ENCODE measurements around the gene STEAP1B. TPM values are rescaled to one million over a fixed set of nuclear protein-coding genes. Genes with fewer than 3 reads are reported as not detected.
"Not testable (repeated sequence)": the region's sequence is repeated elsewhere in the genome, so short reads cannot be mapped to it uniquely, and the experiment has no call there.

STEAP1B gene
- polyA plus RNA-seq, 1 of the 3 experiments (the other 2 are of a cell fraction) = 14.7 TPM

DNA sequence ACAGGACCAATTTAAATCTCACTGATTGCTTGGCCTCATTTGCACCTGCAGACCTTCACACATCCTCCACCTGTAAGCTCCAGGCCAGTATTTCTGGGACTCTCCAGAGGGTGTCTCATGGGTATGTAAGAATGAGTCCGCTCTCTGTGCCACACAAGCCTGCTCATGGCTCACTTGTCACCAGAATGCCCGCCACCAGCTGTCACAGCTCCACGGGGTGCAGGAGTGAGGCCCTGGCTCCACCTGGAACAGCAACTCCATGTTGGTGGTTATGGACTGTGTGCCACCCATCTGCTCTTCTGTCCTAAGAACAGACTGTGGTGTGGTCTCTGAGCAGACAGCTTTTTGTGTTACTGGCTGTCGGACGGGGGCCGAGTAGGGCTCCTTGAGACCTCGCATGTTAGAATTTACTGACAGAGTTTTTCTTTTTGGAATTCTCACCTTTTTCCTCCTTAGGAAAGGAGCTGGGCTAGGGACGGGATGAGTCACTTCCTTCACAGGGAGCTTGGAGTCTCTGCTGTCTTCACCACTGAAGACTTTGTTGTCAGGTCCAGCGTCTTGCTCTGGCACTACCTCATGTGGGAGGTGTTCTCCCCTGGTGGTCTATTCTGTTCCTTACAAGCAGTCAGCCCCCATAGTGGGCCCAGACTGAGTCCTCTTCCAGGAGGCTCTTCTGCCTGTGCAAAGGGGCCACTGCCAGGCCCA, 6.5 kb upstream of the STEAP1B start:
- H4K20me1 ChIP-seq (ENCODE audit: insufficient read depth); H3K9me3 ChIP-seq; H3K9ac ChIP-seq; H2AFZ ChIP-seq (ENCODE audit: low read depth); H3K36me3 ChIP-seq (replicated peaks in 1 of 2; ENCODE audit: control insufficient read depth in 1 of 2, insufficient read depth in 2 of 2, low read length in 1 of 2); H3K4me3 ChIP-seq (ENCODE audit: low read depth in 2 of 2, low read length in 1 of 2); H3K27ac ChIP-seq (ENCODE audit: low read depth in 2 of 2, low read length in 1 of 2); H3K79me2 ChIP-seq (ENCODE audit: insufficient read depth); POLR2A ChIA-PET; H3K4me1 ChIP-seq (ENCODE audit: control insufficient read depth in 1 of 2, insufficient read depth in 2 of 2, low read depth in 1 of 2, low read length in 1 of 2); H3K9me2 ChIP-seq; H3F3A ChIP-seq (replicated peaks; ENCODE audit: insufficient read depth); DNase-seq; H3K4me2 ChIP-seq: not testable (repeated sequence)
- CTCF ChIA-PET = interaction anchor here (1.0 kb wide), 1 partner anchor 403 kb away, joined by 3 read pairs; no protein-coding TSS in a partner anchor
- WGBS (ENCODE audit: low lambda C conversion rate) = 32% methylated on average over 9 of the region's 9 CpGs
- peaks cover 14% of the 10 kb centered on the region; the same call in 1 of the 2 replicates for H3K27me3 ChIP-seq (ENCODE audit: insufficient read depth)

DNA sequence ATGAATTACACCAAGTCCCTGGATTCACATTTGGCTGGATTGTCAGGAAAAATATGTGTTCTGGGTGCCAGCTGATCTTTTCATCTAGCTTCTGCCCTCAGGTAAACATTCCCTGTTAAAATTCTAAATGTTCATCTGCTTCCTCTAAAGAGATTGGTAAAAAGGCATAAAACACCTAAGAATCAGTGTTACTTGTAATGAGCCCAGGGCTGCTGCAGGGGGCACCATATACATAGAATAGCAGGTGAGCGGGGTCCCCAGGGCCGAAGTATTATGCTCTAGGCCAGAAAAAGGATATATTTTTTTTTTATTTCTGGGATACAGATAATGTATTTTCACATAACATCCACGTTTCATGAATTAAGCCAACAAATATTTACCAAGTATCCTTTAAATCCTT, 4.5 kb upstream of the STEAP1B start:
- TF ChIP-seq, protein P1, sequence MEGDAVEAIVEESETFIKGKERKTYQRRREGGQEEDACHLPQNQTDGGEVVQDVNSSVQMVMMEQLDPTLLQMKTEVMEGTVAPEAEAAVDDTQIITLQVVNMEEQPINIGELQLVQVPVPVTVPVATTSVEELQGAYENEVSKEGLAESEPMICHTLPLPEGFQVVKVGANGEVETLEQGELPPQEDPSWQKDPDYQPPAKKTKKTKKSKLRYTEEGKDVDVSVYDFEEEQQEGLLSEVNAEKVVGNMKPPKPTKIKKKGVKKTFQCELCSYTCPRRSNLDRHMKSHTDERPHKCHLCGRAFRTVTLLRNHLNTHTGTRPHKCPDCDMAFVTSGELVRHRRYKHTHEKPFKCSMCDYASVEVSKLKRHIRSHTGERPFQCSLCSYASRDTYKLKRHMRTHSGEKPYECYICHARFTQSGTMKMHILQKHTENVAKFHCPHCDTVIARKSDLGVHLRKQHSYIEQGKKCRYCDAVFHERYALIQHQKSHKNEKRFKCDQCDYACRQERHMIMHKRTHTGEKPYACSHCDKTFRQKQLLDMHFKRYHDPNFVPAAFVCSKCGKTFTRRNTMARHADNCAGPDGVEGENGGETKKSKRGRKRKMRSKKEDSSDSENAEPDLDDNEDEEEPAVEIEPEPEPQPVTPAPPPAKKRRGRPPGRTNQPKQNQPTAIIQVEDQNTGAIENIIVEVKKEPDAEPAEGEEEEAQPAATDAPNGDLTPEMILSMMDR (IDR thresholded peaks at IDR 0.05) = peak; percentile 58
- H3K9ac ChIP-seq; H3K27ac ChIP-seq (ENCODE audit: low read depth in 2 of 2, low read length in 1 of 2); H3K4me2 ChIP-seq; H4K20me1 ChIP-seq (ENCODE audit: insufficient read depth); H3K9me3 ChIP-seq; H3K9me2 ChIP-seq; DNase-seq; H3K36me3 ChIP-seq (replicated peaks in 1 of 2; ENCODE audit: control insufficient read depth in 1 of 2, insufficient read depth in 2 of 2, low read length in 1 of 2); POLR2A ChIA-PET; H3K4me1 ChIP-seq (ENCODE audit: control insufficient read depth in 1 of 2, insufficient read depth in 2 of 2, low read depth in 1 of 2, low read length in 1 of 2); H3K79me2 ChIP-seq (ENCODE audit: insufficient read depth); H2AFZ ChIP-seq (ENCODE audit: low read depth); H3F3A ChIP-seq (replicated peaks; ENCODE audit: insufficient read depth): not testable (repeated sequence)
- CTCF ChIA-PET = interaction anchor here (2.1 kb wide), 1 partner anchor 395 kb away, joined by 6 read pairs; no protein-coding TSS in a partner anchor
- 8% methylated on average over 3 of the region's 3 CpGs for WGBS (ENCODE audit: low lambda C conversion rate)
- Histone ChIP-seq H3K27me3 (ENCODE audit: insufficient read depth) (peaks cover 11% of the 10 kb centered on the region; the same call in 1 of the 2 replicates), H3K4me3 (ENCODE audit: low read depth in 2 of 2, low read length in 1 of 2) (peak overlapping the region in 1 of 2 experiments; percentile 23; a peak in 1 of 4 replicates)

DNA sequence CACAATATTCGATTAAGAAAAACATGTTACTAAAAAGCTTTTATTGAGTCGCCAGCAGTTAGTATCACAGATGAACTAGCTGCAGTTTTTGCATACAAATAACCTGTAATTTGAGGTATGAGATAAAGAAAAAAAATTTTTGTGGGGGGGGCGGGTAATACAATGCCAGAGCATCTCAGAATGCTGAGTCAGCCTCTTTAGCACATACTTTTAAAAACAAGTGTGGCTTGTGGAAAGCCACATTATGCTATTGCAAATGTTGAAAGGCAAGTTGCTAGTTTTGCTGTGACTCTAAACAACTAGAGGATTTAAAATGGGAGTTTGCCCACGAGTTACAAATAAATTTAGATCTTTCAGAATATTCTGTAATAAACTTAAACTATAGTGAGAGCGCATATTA, 2.1 kb upstream of the STEAP1B start:
- H3K9me3 ChIP-seq; H3K4me3 ChIP-seq (ENCODE audit: low read depth in 2 of 2, low read length in 1 of 2); H3K9ac ChIP-seq; H4K20me1 ChIP-seq (ENCODE audit: insufficient read depth); H3K27me3 ChIP-seq (ENCODE audit: insufficient read depth); H3K9me2 ChIP-seq; H3K27ac ChIP-seq (ENCODE audit: low read depth in 2 of 2, low read length in 1 of 2); H3K36me3 ChIP-seq (replicated peaks in 1 of 2; ENCODE audit: control insufficient read depth in 1 of 2, insufficient read depth in 2 of 2, low read length in 1 of 2); H3K4me2 ChIP-seq; DNase-seq; POLR2A ChIA-PET: not testable (repeated sequence)
- Histone ChIP-seq H3F3A (replicated peaks; ENCODE audit: insufficient read depth) (peaks cover 22% of the 10 kb centered on the region), H3K79me2 (ENCODE audit: insufficient read depth) (peaks cover 27% of the 10 kb centered on the region), H3K4me1 (ENCODE audit: control insufficient read depth in 1 of 2, insufficient read depth in 2 of 2, low read depth in 1 of 2, low read length in 1 of 2) (peaks cover 3 to 23% of the 10 kb centered on the region in 2 experiments; a peak in 3 of 4 replicates), H2AFZ (ENCODE audit: low read depth) (0 out of 2 replicates have a peak overlapping the region, but pooled peaks have one; percentile 1)
- 20% methylated on average over 5 of the region's 5 CpGs for WGBS (ENCODE audit: low lambda C conversion rate)
- CTCF ChIA-PET = interaction anchor here (1.0 to 3.1 kb wide), 4 partner anchors 392 to 420 kb away, joined by 3 to 69 read pairs (median 18); no protein-coding TSS in a partner anchor
